IPS DF 6.9 (cell line): ENCODE measurements around the gene TGFA.

Experiments
- DNase-seq: peaks from one replicate; pipeline ENCODE4 v3.0.0-alpha.2; 2013; ENCODE audit warnings: low read depth, low spot score
- H3K27ac ChIP-seq: one replicate; pipeline ENCODE4 v1.5.1; 2013; ENCODE audit warnings: low read length, control low read depth
- H3K27me3 ChIP-seq: 2 replicates; pipeline ENCODE4 v1.6.1; 2013; ENCODE audit warnings: mild to moderate bottlenecking, low read length; ENCODE audit not compliant: control insufficient read depth, insufficient read depth
- H3K36me3 ChIP-seq: 2 replicates; pipeline ENCODE4 v1.6.1; 2013; ENCODE audit warnings: low read length; ENCODE audit not compliant: control insufficient read depth, insufficient read depth
- H3K4me1 ChIP-seq: 2 replicates; pipeline ENCODE4 v1.6.1; 2013; ENCODE audit warnings: low read length; ENCODE audit not compliant: control insufficient read depth, insufficient read depth
- H3K4me3 ChIP-seq: 2 replicates; pipeline ENCODE4 v1.5.1; 2013; ENCODE audit warnings: mild to moderate bottlenecking, low read length
- H3K9me3 ChIP-seq: 2 replicates; pipeline ENCODE4 v1.6.1; 2013; ENCODE audit warnings: low read length, inconsistent platforms; ENCODE audit not compliant: control insufficient read depth, insufficient read depth
- WGBS: extraction: QIAGEN DNeasy Blood & Tissue Kit; methylation state at CpG from one replicate; pipeline ENCODE4 v1.1.7; 2013; ENCODE audit warnings: mixed read lengths, missing lambda C conversion rate; ENCODE audit not compliant: insufficient read length, insufficient coverage; 5-methylcytosine and 5-hydroxymethylcytosine counted together

The TGFA gene

GRCh38 chr2:70553334-70553583 is 367 bp downstream of the TGFA start:
- peaks cover 17% of the 10 kb centered on the region for H3K27me3 ChIP-seq
- no peaks in the 10 kb centered on the region for H3K4me1 ChIP-seq
- H3K27ac ChIP-seq: no peak overlapping the region
- H3K36me3 ChIP-seq: no peaks in the 10 kb centered on the region
- no CpG with 5 or more reads among the region's 18 CpGs for WGBS
- H3K4me3 ChIP-seq: peak overlapping the region; percentile 63; the same call in 1 of the 2 replicates
- no peak for DNase-seq
- no peaks in the 10 kb centered on the region for H3K9me3 ChIP-seq

GRCh38 chr2:70552501-70553333 is 909 bp downstream of the TGFA start:
- no peak for DNase-seq
- Histone ChIP-seq H3K4me3 (peak overlapping the region; percentile 63; the same call in 1 of the 2 replicates), H3K27ac (no peak overlapping the region), H3K27me3 (peaks cover 17% of the 10 kb centered on the region), H3K4me1 (no peaks in the 10 kb centered on the region), H3K9me3 (no peaks in the 10 kb centered on the region), H3K36me3 (no peaks in the 10 kb centered on the region)
- no CpG with 5 or more reads among the region's 45 CpGs for WGBS

- Histone ChIP-seq H3K4me1 (no peaks in the 10 kb centered on the region), H3K27ac (no peak overlapping the region), H3K4me3 (no peak overlapping the region), H3K27me3 (peaks cover 17% of the 10 kb centered on the region), H3K36me3 (no peaks in the 10 kb centered on the region), H3K9me3 (no peaks in the 10 kb centered on the region)
- no peak for DNase-seq
- WGBS: no CpG with 5 or more reads among the region's 7 CpGs
Measured at GRCh38 chr2:70551167-70551566, 2.5 kb downstream of the TGFA start.

- Histone ChIP-seq H3K27ac (no peak overlapping the region), H3K36me3 (no peaks in the 10 kb centered on the region), H3K9me3 (no peaks in the 10 kb centered on the region), H3K27me3 (peaks cover 14% of the 10 kb centered on the region), H3K4me1 (no peaks in the 10 kb centered on the region), H3K4me3 (no peak overlapping the region)
- no peak for DNase-seq
- no CpG with 5 or more reads among the region's 7 CpGs for WGBS
Measured at GRCh38 chr2:70549962-70550361, 3.7 kb downstream of the TGFA start.

GRCh38 chr2:70549064-70549710 is 4.4 kb downstream of the TGFA start:
- Histone ChIP-seq H3K27me3 (peaks cover 14% of the 10 kb centered on the region), H3K27ac (no peak overlapping the region), H3K4me3 (no peak overlapping the region), H3K4me1 (no peaks in the 10 kb centered on the region), H3K36me3 (no peaks in the 10 kb centered on the region), H3K9me3 (no peaks in the 10 kb centered on the region)
- DNase-seq: no peak
- no CpG with 5 or more reads among the region's 12 CpGs for WGBS

GRCh38 chr2:70548233-70548632 is 5.4 kb downstream of the TGFA start:
- Histone ChIP-seq H3K9me3 (no peaks in the 10 kb centered on the region), H3K4me3 (no peak overlapping the region), H3K27me3 (peaks cover 14% of the 10 kb centered on the region), H3K27ac (no peak overlapping the region), H3K4me1 (no peaks in the 10 kb centered on the region), H3K36me3 (no peaks in the 10 kb centered on the region)
- no peak for DNase-seq
- no CpG with 5 or more reads among the region's 6 CpGs for WGBS

- Histone ChIP-seq H3K27ac (no peak overlapping the region), H3K4me1 (no peaks in the 10 kb centered on the region), H3K9me3 (no peaks in the 10 kb centered on the region), H3K4me3 (no peak overlapping the region), H3K27me3 (peaks cover 4% of the 10 kb centered on the region), H3K36me3 (no peaks in the 10 kb centered on the region)
- WGBS: no CpG with 5 or more reads among the region's 3 CpGs
- DNase-seq: no peak
Measured at GRCh38 chr2:70546885-70547284, 6.7 kb downstream of the TGFA start.

GRCh38 chr2:70546376-70546775 is 7.2 kb downstream of the TGFA start:
- no peaks in the 10 kb centered on the region for H3K4me1 ChIP-seq
- no peak overlapping the region for H3K4me3 ChIP-seq
- H3K27me3 ChIP-seq: peaks cover 1% of the 10 kb centered on the region
- H3K36me3 ChIP-seq: no peaks in the 10 kb centered on the region
- H3K9me3 ChIP-seq: no peaks in the 10 kb centered on the region
- H3K27ac ChIP-seq: no peak overlapping the region
- WGBS: no CpG with 5 or more reads among the region's 2 CpGs
- DNase-seq: no peak

- no peak overlapping the region for H3K4me3 ChIP-seq
- H3K27ac ChIP-seq: no peak overlapping the region
- H3K36me3 ChIP-seq: no peaks in the 10 kb centered on the region
- H3K9me3 ChIP-seq: no peaks in the 10 kb centered on the region
- WGBS: no CpG with 5 or more reads among the region's 8 CpGs
- no peak for DNase-seq
- H3K4me1 ChIP-seq: no peaks in the 10 kb centered on the region
- no peaks in the 10 kb centered on the region for H3K27me3 ChIP-seq
Measured at GRCh38 chr2:70541481-70542020, 12.1 kb downstream of the TGFA start.

- Histone ChIP-seq H3K9me3 (no peaks in the 10 kb centered on the region), H3K36me3 (no peaks in the 10 kb centered on the region), H3K4me3 (no peak overlapping the region), H3K27me3 (no peaks in the 10 kb centered on the region), H3K4me1 (no peaks in the 10 kb centered on the region), H3K27ac (no peak overlapping the region)
- no peak for DNase-seq
- WGBS: no CpG with 5 or more reads among the region's 1 CpG
Measured at GRCh38 chr2:70537840-70538239, 15.8 kb downstream of the TGFA start.
